Activated T-helper 1 cell treated with anti-CD3 and anti-CD28 coated beads, Interleukin-2, amount 50 U/mL, for 16 hours (primary cell): ENCODE results near the gene MFSD6.

Source experiments
- DNase-seq, 2 donors: peaks; one replicate each; pipeline ENCODE4 v3.0.0-alpha.2; 2020; ENCODE audit warnings: low read depth in 1 of 2, low spot score in 1 of 2

MFSD6 gene

GRCh38 chr2:190435031-190435670 lies 27.0 kb downstream of the MFSD6 start:
- no peak for DNase-seq

GRCh38 chr2:190436557-190436956 lies 28.4 kb downstream of the MFSD6 start:
- DNase-seq, result no peak

- no peak for DNase-seq
Observed at GRCh38 chr2:190440113-190440512, 32.0 kb downstream of the MFSD6 start.

- no peak for DNase-seq
Observed at GRCh38 chr2:190441564-190441963, 33.4 kb downstream of the MFSD6 start.

- no peak for DNase-seq
Observed at GRCh38 chr2:190443055-190443454, 34.9 kb downstream of the MFSD6 start.

- DNase-seq, result no peak
Observed at GRCh38 chr2:190443778-190444481, 35.8 kb downstream of the MFSD6 start.

- DNase-seq, result no peak
Observed at GRCh38 chr2:190444976-190445375, 36.8 kb downstream of the MFSD6 start.

GRCh38 chr2:190446193-190446592 lies 38.0 kb downstream of the MFSD6 start:
- no peak for DNase-seq

- DNase-seq, result no peak
Observed at GRCh38 chr2:190446750-190447516, 38.8 kb downstream of the MFSD6 start.

- DNase-seq, result no peak
Observed at GRCh38 chr2:190447766-190448165, 39.6 kb downstream of the MFSD6 start.

- no peak for DNase-seq
Observed at GRCh38 chr2:190449925-190450324, 41.8 kb downstream of the MFSD6 start.

- DNase-seq, result no peak
Observed at GRCh38 chr2:190450363-190450762, 42.2 kb downstream of the MFSD6 start.

- DNase-seq, result no peak
Observed at GRCh38 chr2:190451561-190452176, 43.5 kb downstream of the MFSD6 start.

GRCh38 chr2:190452433-190452832 lies 44.3 kb downstream of the MFSD6 start:
- DNase-seq, result no peak

GRCh38 chr2:190454795-190455194 lies 46.6 kb downstream of the MFSD6 start:
- DNase-seq, result no peak

GRCh38 chr2:190455358-190456095 lies 47.4 kb downstream of the MFSD6 start:
- DNase-seq, result no peak

- DNase-seq, result no peak
Observed at GRCh38 chr2:190456833-190457232, 48.7 kb downstream of the MFSD6 start.

- DNase-seq, result no peak
Observed at GRCh38 chr2:190457256-190457655, 49.1 kb downstream of the MFSD6 start.

GRCh38 chr2:190458352-190459107 lies 50.4 kb downstream of the MFSD6 start:
- no peak for DNase-seq

GRCh38 chr2:190459881-190460280 lies 51.7 kb downstream of the MFSD6 start:
- no peak for DNase-seq
